HL-60 (cell line): ENCODE measurements around the gene SIGLEC12.

Source experiments
- DNase-seq, 2 experiments: peaks; one replicate each; pipeline ENCODE4 v3.0.0-alpha.2; 2010 to 2020; ENCODE audit warnings: low read depth in 1 of 2, low spot score in 1 of 2
- H3K27ac ChIP-seq: fragments of 250-450 bp; sonication (Bioruptor Pico); replicated peaks from 2 replicates; pipeline ENCODE4 v1.5.1; 2020; ENCODE audit warnings: mild to moderate bottlenecking, moderate library complexity
- H3K27me3 ChIP-seq: fragments of 250-450 bp; sonication (Bioruptor Pico); 2 replicates; pipeline ENCODE4 v1.5.1; 2021; ENCODE audit warnings: mild to moderate bottlenecking, moderate library complexity; ENCODE audit not compliant: insufficient read depth, poor library complexity, severe bottlenecking
- H3K4me3 ChIP-seq: replicated peaks from 2 replicates; pipeline ENCODE4 v1.5.1; 2011; ENCODE audit warnings: mild to moderate bottlenecking, control low read depth, low read length; ENCODE audit not compliant: insufficient read depth
- GABPA ChIP-seq: IDR thresholded peaks from 2 replicates; pipeline ENCODE4 v1.6.1; 2012; ENCODE audit warnings: low read depth
- POLR2AphosphoS5 ChIP-seq: IDR thresholded peaks from 2 replicates; pipeline ENCODE4 v1.6.1; 2012; ENCODE audit warnings: low read depth
- SPI1 ChIP-seq: IDR thresholded peaks from 2 replicates; pipeline ENCODE4 v1.6.1; 2012; ENCODE audit warnings: low read depth, mild to moderate bottlenecking, borderline replicate concordance
- TF ChIP-seq, protein P1 (sequence below): IDR thresholded peaks from one replicate; pipeline ENCODE4 v1.5.1; 2011; ENCODE audit warnings: low read length, control low read depth, inconsistent platforms; ENCODE audit not compliant: insufficient read depth
- TF ChIP-seq, protein P2 (sequence below): IDR thresholded peaks from 2 replicates; pipeline ENCODE4 v1.6.1; 2012; ENCODE audit warnings: low read depth; ENCODE audit not compliant: insufficient replicate concordance

SIGLEC12 gene

DNA sequence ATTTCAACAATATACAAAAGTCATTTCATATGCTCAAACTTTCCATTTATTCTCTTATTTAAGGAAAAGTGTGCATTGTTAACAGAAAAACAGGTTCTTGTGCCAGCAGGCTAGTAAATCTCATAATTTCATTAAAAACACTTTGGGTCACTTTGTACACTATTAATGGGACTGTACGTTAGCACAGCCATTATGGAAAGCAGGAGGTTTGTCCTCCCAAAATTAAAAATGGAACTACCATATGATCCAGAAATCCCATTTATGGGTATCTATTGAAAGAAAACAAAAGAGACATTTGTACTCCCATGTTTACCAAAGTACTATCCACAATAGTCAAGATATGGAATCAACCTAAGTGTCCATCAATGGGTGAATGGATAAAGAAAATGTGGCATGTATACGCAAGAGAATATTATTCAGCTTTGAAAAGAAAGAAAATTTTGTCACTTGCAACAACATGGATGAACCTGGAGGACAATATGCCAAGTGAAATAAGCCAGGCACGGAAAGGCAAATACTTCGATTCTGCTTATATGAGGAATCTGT lies 38.3 kb upstream of the SIGLEC12 start:
- TF ChIP-seq, protein P1, sequence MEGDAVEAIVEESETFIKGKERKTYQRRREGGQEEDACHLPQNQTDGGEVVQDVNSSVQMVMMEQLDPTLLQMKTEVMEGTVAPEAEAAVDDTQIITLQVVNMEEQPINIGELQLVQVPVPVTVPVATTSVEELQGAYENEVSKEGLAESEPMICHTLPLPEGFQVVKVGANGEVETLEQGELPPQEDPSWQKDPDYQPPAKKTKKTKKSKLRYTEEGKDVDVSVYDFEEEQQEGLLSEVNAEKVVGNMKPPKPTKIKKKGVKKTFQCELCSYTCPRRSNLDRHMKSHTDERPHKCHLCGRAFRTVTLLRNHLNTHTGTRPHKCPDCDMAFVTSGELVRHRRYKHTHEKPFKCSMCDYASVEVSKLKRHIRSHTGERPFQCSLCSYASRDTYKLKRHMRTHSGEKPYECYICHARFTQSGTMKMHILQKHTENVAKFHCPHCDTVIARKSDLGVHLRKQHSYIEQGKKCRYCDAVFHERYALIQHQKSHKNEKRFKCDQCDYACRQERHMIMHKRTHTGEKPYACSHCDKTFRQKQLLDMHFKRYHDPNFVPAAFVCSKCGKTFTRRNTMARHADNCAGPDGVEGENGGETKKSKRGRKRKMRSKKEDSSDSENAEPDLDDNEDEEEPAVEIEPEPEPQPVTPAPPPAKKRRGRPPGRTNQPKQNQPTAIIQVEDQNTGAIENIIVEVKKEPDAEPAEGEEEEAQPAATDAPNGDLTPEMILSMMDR, result no peak
- TF ChIP-seq, protein P2, sequence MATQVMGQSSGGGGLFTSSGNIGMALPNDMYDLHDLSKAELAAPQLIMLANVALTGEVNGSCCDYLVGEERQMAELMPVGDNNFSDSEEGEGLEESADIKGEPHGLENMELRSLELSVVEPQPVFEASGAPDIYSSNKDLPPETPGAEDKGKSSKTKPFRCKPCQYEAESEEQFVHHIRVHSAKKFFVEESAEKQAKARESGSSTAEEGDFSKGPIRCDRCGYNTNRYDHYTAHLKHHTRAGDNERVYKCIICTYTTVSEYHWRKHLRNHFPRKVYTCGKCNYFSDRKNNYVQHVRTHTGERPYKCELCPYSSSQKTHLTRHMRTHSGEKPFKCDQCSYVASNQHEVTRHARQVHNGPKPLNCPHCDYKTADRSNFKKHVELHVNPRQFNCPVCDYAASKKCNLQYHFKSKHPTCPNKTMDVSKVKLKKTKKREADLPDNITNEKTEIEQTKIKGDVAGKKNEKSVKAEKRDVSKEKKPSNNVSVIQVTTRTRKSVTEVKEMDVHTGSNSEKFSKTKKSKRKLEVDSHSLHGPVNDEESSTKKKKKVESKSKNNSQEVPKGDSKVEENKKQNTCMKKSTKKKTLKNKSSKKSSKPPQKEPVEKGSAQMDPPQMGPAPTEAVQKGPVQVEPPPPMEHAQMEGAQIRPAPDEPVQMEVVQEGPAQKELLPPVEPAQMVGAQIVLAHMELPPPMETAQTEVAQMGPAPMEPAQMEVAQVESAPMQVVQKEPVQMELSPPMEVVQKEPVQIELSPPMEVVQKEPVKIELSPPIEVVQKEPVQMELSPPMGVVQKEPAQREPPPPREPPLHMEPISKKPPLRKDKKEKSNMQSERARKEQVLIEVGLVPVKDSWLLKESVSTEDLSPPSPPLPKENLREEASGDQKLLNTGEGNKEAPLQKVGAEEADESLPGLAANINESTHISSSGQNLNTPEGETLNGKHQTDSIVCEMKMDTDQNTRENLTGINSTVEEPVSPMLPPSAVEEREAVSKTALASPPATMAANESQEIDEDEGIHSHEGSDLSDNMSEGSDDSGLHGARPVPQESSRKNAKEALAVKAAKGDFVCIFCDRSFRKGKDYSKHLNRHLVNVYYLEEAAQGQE, result no peak
- TF ChIP-seq GABPA (no peak), SPI1 (no peak), POLR2AphosphoS5 (no peak)
- Histone ChIP-seq H3K27ac (no peak overlapping the region), H3K4me3 (no peak overlapping the region), H3K27me3 (no peaks in the 10 kb centered on the region)
- no peak for DNase-seq

DNA sequence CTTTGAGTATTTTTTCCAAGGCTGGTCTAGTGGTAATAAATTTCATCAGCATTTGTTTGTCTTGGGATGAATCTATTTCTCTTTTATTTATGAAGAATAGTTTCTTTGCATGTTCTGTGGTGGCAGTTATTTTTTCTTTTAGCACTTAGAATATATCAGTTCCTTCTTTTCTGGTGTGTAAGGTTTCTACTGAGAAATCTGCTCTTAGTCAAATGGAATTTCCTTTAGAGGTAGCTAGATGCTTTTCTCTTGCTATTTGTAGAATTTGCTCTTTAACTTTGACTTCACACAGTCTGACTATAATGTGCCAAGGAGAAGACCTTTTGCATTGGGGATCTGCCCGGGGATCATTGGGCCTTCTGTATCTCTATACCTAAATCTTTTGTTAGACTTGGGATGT lies 33.9 kb upstream of the SIGLEC12 start:
- H3K4me3 ChIP-seq, result no peak overlapping the region
- H3K27me3 ChIP-seq, result no peaks in the 10 kb centered on the region
- DNase-seq, result no peak
- no peak overlapping the region for H3K27ac ChIP-seq
- TF ChIP-seq, protein P2, result no peak
- no peak for TF ChIP-seq SPI1
- TF ChIP-seq POLR2AphosphoS5, result no peak
- TF ChIP-seq GABPA, result no peak
- TF ChIP-seq, protein P1, result no peak

DNA sequence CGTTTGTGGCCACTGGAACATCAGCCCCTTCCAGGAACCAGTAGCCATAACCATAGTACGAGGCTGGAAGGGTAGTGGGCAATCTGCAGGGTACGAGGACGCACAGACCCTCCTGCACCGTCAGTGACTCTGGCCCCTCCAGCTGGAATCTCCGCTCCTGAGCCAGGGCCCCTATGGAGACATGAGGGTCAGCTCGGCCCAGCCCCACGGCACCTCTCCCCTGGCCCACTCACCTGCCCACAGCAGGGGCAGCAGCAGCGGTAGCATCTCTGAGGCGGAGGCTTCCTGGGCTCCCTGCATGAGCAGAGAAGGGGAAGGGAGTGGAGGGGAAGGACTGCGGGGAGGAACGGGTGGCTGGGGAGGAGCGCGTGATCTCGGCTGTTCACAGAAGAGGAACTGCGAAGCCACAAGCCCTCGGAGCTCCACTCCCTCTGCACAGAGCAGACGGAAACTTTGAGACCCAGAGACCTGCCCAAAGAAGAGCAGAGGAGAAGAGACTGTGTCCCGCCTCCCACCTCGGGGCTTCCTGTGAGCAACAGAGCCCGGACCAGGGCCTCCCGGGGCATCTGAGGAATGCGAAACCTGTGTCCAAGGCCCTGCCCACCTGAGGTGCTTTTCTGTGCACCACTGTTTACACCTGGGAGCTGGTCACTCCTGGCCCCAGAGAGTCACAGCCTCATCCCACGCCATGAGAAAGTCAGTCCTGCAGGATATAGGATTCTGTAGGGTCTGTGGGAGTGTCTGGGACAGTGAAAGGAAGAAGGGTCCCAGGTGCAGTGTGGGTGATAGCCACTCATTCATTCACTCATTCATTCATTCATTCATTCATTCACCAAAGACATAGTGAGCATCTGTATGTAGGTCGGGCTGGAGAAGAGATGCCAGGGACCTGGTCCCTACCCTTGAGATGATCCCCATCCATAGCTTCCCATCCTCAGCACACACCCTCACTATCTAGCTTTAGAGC lies 30.0 kb upstream of the SIGLEC12 start, which contains the start of gene SIGLEC6:
Gene SIGLEC6 (minus strand): TSS at position 322 of the 967 bp plus-strand sequence. CDS start 22 bp downstream, at position 300.
- no peaks in the 10 kb centered on the region for H3K27me3 ChIP-seq
- TF ChIP-seq, protein P1, result no peak
- TF ChIP-seq SPI1 (peak; percentile 98), POLR2AphosphoS5 (peak; percentile 57; the same call in 1 of the 2 replicates)
- H3K4me3 ChIP-seq, result peak within 1 kb of the TSS; percentile 17

More for the DNA sequence above, 30.0 kb upstream of the SIGLEC12 start, which contains the start of gene SIGLEC6:
- DNase-seq, result peak; percentile 76 to 97
- peak within 1 kb of the TSS; percentile 65 for H3K27ac ChIP-seq
